Activated CD4-positive, alpha-beta T cell treated with anti-CD3 and anti-CD28 coated beads, Interleukin-2, amount 50 U/mL, for 4 hours (primary cell): ENCODE measurements around the gene PLD5.
"Not testable (repeated sequence)": the region's sequence is repeated elsewhere in the genome, so short reads cannot be mapped to it uniquely, and the experiment has no call there.

Source experiments
- DNase-seq, 2 experiments: peaks; one replicate each; pipeline ENCODE4 v3.0.0-alpha.2; 2020

PLD5 gene

GRCh38 chr1:242264419-242264818 is 260.1 kb downstream of the PLD5 start:
- not testable (repeated sequence) for DNase-seq

- DNase-seq = no peak
These were observed 279.2 kb downstream of the PLD5 start for GRCh38 chr1:242245255-242245654.

- no peak for DNase-seq
These were observed 281.0 kb downstream of the PLD5 start for GRCh38 chr1:242243472-242243871.

GRCh38 chr1:242242983-242243382 is 281.5 kb downstream of the PLD5 start:
- no peak for DNase-seq

- DNase-seq = no peak
These were observed 282.6 kb downstream of the PLD5 start for GRCh38 chr1:242241936-242242335.

GRCh38 chr1:242240691-242241090 is 283.8 kb downstream of the PLD5 start:
- DNase-seq = no peak

GRCh38 chr1:242240077-242240476 is 284.4 kb downstream of the PLD5 start:
- DNase-seq = no peak

GRCh38 chr1:242239398-242239797 is 285.1 kb downstream of the PLD5 start:
- DNase-seq = no peak

- DNase-seq = no peak
These were observed 287.4 kb downstream of the PLD5 start for GRCh38 chr1:242237051-242237450.

GRCh38 chr1:242228991-242229390 is 295.5 kb downstream of the PLD5 start:
- DNase-seq = no peak

GRCh38 chr1:242225767-242226573 is 298.5 kb downstream of the PLD5 start:
- no peak for DNase-seq

- DNase-seq = not testable (repeated sequence)
These were observed 299.4 kb downstream of the PLD5 start for GRCh38 chr1:242224878-242225766.

- no peak for DNase-seq
These were observed 300.0 kb downstream of the PLD5 start for GRCh38 chr1:242224461-242224860.

GRCh38 chr1:242219905-242220304 is 304.6 kb downstream of the PLD5 start:
- no peak for DNase-seq

GRCh38 chr1:242219298-242219901 is 305.1 kb downstream of the PLD5 start:
- no peak for DNase-seq

GRCh38 chr1:242216368-242216767 is 308.1 kb downstream of the PLD5 start:
- DNase-seq = no peak

GRCh38 chr1:242214455-242214854 is 310.0 kb downstream of the PLD5 start:
- DNase-seq = not testable (repeated sequence)

- not testable (repeated sequence) for DNase-seq
These were observed 311.5 kb downstream of the PLD5 start for GRCh38 chr1:242212961-242213360.

- no peak for DNase-seq
These were observed 312.1 kb downstream of the PLD5 start for GRCh38 chr1:242212401-242212800.

- no peak for DNase-seq
These were observed 313.1 kb downstream of the PLD5 start for GRCh38 chr1:242211254-242212022.

- DNase-seq = not testable (repeated sequence)
These were observed 314.2 kb downstream of the PLD5 start for GRCh38 chr1:242210316-242210715.

GRCh38 chr1:242209063-242209462 is 315.4 kb downstream of the PLD5 start:
- no peak for DNase-seq

- no peak for DNase-seq
These were observed 316.5 kb downstream of the PLD5 start for GRCh38 chr1:242208021-242208420.
